ENCODE data around the gene SPHK1. TPM values are rescaled to one million over a fixed set of nuclear protein-coding genes. Genes with fewer than 3 reads are reported as not detected.

The SPHK1 gene
- total and polyA plus RNA-seq, 11 donors = 2.6 to 20.5 (median 4.6) TPM

DNA sequence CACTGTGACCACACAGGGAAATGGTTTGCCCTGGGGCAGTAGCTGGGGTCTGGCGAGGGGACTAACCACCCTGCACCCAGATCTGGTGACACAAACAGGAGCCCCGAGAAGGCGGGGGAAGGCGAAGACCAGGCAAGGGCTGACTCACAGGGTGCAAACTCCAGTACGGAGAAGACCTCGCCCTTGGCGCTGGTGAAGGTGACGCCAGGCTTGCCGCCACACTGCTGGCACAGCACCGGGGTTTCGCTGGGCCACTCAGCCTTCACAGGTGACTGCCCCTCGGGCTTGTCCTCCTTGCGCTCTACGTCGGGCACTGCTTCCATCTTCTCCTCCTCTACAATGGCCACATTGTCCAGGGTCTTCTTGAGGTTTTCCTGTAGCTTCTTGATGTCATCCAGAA, 11.6 kb downstream of the SPHK1 start:
- Histone ChIP-seq H3K9me3 (no peaks in the 10 kb centered on the region), H3K4me1 (peaks cover 0 to 7% (median 4%) of the 10 kb centered on the region in 12 donors), H3K27ac (no peak overlapping the region), H3K4me3 (no peak overlapping the region), H3K27me3 (no peaks in the 10 kb centered on the region), H3K36me3 (peaks cover 0 to 99% (median 92%) of the 10 kb centered on the region in 9 donors)
- ATAC-seq = no peak
- no peak for DNase-seq
- TF ChIP-seq, protein P1, sequence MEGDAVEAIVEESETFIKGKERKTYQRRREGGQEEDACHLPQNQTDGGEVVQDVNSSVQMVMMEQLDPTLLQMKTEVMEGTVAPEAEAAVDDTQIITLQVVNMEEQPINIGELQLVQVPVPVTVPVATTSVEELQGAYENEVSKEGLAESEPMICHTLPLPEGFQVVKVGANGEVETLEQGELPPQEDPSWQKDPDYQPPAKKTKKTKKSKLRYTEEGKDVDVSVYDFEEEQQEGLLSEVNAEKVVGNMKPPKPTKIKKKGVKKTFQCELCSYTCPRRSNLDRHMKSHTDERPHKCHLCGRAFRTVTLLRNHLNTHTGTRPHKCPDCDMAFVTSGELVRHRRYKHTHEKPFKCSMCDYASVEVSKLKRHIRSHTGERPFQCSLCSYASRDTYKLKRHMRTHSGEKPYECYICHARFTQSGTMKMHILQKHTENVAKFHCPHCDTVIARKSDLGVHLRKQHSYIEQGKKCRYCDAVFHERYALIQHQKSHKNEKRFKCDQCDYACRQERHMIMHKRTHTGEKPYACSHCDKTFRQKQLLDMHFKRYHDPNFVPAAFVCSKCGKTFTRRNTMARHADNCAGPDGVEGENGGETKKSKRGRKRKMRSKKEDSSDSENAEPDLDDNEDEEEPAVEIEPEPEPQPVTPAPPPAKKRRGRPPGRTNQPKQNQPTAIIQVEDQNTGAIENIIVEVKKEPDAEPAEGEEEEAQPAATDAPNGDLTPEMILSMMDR (IDR thresholded peaks at IDR 0.05) = no peak
- no peak for TF ChIP-seq POLR2A (IDR thresholded peaks at IDR 0.05)
- WGBS, 4 donors = 95 to 96% (median 96%) methylated on average over 12 to 15 of the region's 15 CpGs
- intact Hi-C loops (cut with DNase I) = loop anchor here in 6 of 10 donors (2.0 to 5.0 kb wide), 4 partner anchors 39 to 274 kb away; no protein-coding TSS in a partner anchor

DNA sequence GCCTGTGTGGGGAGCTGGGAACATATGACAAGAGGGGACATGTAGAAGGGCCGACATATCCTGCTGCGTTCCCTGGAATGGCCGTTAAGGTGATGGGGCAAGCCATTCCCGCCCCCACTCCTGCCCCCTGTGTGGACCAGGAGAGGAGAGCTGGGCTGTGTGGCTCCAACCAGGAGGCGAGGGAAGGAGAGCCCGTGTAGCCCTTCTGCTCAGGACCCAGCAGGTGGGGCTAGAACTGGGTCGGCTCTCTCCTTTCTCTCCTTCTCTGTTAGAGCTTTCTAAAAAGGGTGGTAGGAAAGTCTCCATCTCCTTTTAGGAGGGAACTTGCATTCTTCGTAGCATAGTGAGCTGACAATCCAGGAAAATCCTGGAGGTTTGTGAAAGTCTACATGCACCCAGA, 12.8 kb downstream of the SPHK1 start:
- Histone ChIP-seq H3K27ac (no peak overlapping the region), H3K27me3 (no peaks in the 10 kb centered on the region), H3K4me1 (peaks cover 0 to 12% (median 5%) of the 10 kb centered on the region in 12 donors), H3K36me3 (peaks cover 0 to 99% (median 92%) of the 10 kb centered on the region in 9 donors), H3K4me3 (no peak overlapping the region), H3K9me3 (no peaks in the 10 kb centered on the region)
- no peak for ATAC-seq
- TF ChIP-seq, protein P1 (IDR thresholded peaks at IDR 0.05) = no peak
- no peak for TF ChIP-seq POLR2A (IDR thresholded peaks at IDR 0.05)
- 82 to 89% (median 87%) methylated on average over 7 to 8 of the region's 8 CpGs for WGBS, 4 donors
- intact Hi-C loops (cut with DNase I) = loop anchor here in 6 of 10 donors (2.0 to 5.0 kb wide), 4 partner anchors 40 to 275 kb away; no protein-coding TSS in a partner anchor
- DNase-seq = no peak

DNA sequence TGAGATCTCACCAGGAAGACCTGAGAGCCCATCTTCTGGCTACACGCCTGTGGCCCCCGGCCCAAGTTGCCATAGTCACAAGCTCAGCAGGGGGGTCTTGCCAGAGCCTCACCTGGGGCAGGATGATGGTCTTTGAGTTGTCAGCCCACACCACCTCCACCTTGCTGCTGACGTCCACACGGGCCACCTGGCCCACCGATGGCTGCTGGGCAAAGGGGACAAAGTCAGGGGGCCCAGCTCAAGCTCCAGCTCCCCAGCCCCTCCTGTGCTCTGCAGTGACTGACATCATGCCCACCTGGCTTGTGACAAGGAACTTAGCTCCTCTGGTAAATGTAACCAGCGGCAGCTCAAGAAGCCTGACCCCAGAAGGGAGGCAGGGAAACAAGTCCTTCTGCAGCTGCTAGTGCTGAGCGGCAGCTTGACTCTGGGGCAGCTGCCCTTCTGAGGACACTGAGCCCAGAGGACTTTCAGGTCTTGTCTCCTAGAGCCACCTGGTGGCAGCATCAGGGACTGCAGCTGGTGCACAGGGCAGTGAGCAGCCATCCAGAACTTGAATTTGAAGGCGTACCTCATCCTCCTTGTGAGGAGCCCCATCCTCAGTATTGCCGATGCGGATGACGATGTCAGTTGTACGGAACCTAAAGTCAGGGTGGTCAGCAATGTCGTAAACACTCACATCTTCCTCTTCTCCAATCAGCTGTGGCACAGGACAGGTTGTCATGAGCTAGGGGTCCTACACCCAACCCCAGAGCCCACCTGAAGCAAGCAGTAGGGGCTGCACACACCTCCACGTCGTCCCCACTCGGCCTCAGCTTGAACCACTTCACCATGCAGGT, 13.5 kb downstream of the SPHK1 start:
- Histone ChIP-seq H3K9me3 (no peaks in the 10 kb centered on the region), H3K4me1 (peaks cover 0 to 19% (median 5%) of the 10 kb centered on the region in 12 donors), H3K4me3 (no peak overlapping the region), H3K27ac (no peak overlapping the region), H3K27me3 (no peaks in the 10 kb centered on the region), H3K36me3 (peaks cover 0 to 99% (median 94%) of the 10 kb centered on the region in 9 donors)
- 52 to 59% (median 56%) methylated on average over 10 to 16 of the region's 16 CpGs for WGBS, 4 donors
- TF ChIP-seq POLR2A (IDR thresholded peaks at IDR 0.05) = no peak
- TF ChIP-seq, protein P1 (IDR thresholded peaks at IDR 0.05) = peak; percentile 92 to 99 (median 98)
- ATAC-seq = peak; percentile 38 to 86 (median 82)
- intact Hi-C loops (cut with DNase I) = loop anchor here (1.0 to 5.0 kb wide), 8 partner anchors 33 to 276 kb away; no protein-coding TSS in a partner anchor
- DNase-seq = peak; percentile 85 to 94 (median 90)

DNA sequence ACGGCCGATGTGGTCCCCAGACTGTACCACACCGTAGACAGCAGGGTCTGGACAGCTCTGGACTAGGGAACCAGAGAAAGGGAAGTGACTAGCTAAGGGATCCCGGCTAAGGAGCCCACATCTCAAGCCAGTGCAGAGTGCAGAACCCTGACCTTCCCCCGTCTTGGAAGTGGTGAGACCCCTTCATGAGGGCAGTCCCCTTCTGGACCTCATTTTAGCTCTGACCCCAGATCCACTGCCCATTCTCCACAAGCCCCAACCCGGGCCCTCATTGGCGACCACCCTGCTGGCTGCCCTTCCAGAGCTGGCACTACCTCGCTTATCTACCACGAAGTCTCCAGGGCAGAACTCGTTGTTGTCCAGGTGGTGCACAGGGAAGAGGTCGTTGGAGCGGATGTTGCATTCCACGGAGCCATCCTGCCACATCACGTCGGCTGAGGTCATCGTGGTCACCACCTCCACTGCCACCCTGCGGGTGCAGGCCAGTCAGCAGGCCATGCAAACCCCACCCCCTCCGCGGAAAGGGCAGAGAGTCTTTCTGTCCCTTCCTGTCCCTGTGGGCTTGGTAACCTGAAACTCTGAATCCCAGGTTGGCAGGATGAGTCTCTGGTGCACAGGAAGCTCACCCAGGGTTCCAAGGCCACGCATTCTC, 14.2 kb downstream of the SPHK1 start:
- peaks cover 0 to 100% (median 97%) of the 10 kb centered on the region in 9 donors for H3K36me3 ChIP-seq
- intact Hi-C loops (cut with DNase I) = loop anchor here in 9 of 10 donors (1.0 to 5.0 kb wide), 8 partner anchors 34 to 276 kb away; no protein-coding TSS in a partner anchor
- no peaks in the 10 kb centered on the region for H3K9me3 ChIP-seq
- TF ChIP-seq, protein P1 (IDR thresholded peaks at IDR 0.05) = no peak
- TF ChIP-seq POLR2A (IDR thresholded peaks at IDR 0.05) = no peak
- peak in 3 of 4 donors; percentile 4 to 14 (median 4) for ATAC-seq
- no peaks in the 10 kb centered on the region for H3K27me3 ChIP-seq
- no peak overlapping the region for H3K4me3 ChIP-seq
- H3K4me1 ChIP-seq = peaks cover 0 to 23% (median 5%) of the 10 kb centered on the region in 12 donors
- 77 to 85% (median 82%) methylated on average over 14 to 20 of the region's 20 CpGs for WGBS, 4 donors
- DNase-seq = no peak
- no peak overlapping the region for H3K27ac ChIP-seq
